ENCODE data around the gene PDXDC1. TPM values are rescaled to one million over a fixed set of nuclear protein-coding genes. Genes with fewer than 3 reads are reported as not detected.
"Not testable (repeated sequence)": the region's sequence is repeated elsewhere in the genome, so short reads cannot be mapped to it uniquely, and the experiment has no call there.

The PDXDC1 gene
- total and polyA plus RNA-seq, 9 of the 15 experiments (the other 6 are each of a cell fraction or from before 2014, with no cell fraction given): 5.1 to 95.4 (median 45.8) TPM

- H3K36me3 ChIP-seq (ENCODE audit: control insufficient read depth, insufficient read depth, low read length); H4K20me1 ChIP-seq (replicated peaks; ENCODE audit: control insufficient read depth, insufficient read depth, low read length); H3K27ac ChIP-seq (ENCODE audit: extremely low read depth, low read depth, low read length); intact Hi-C loops (cut with micrococcal nuclease); H3K9me1 ChIP-seq (ENCODE audit: control insufficient read depth, insufficient read depth, low read length); H3K27me3 ChIP-seq (ENCODE audit: control insufficient read depth in 2 of 2, insufficient read depth in 2 of 2, low read length in 2 of 2); BruUV-seq (replicated peaks); H3K9me3 ChIP-seq (replicated peaks; ENCODE audit: control insufficient read depth, insufficient read depth, low read depth, low read length); in situ Hi-C loops (cut with MboI); POLR2A ChIA-PET; CTCF ChIA-PET (ENCODE audit: low intra/inter-chr PET ratio): not testable (repeated sequence)
- TF ChIP-seq E2F6 (IDR thresholded peaks at IDR 0.05; ENCODE audit: borderline replicate concordance in 1 of 2, extremely low read depth in 1 of 2, insufficient read depth in 1 of 2, insufficient read length in 1 of 2, low read depth in 1 of 2, low read length in 1 of 2, poor library complexity in 1 of 2, severe bottlenecking in 1 of 2) (peak in 1 of 2 experiments; percentile 20), ARID1B (IDR thresholded peaks at IDR 0.05) (peak; percentile 29; the same call in 1 of the 2 replicates), FOXK2 (conservative IDR thresholded peaks at IDR 0.05 in 1 of 2, IDR thresholded peaks at IDR 0.05 in 1 of 2; ENCODE audit: low read depth in 2 of 2) (0 out of 4 replicates have a peak, but pooled peaks of 1 of the 2 experiments have one; percentile 14), HNRNPLL (IDR thresholded peaks at IDR 0.05; ENCODE audit: low read depth, low read length, poor library complexity, severe bottlenecking) (peak; percentile 70), CBFA2T3 (IDR thresholded peaks at IDR 0.05) (peak; percentile 27; the same call in 1 of the 2 replicates), GABPA (tag; conservative IDR thresholded peaks at IDR 0.05; ENCODE audit: low read depth) (0 out of 2 replicates have a peak, but pooled peaks have one; percentile 2)
- TF ChIP-seq, protein P1, sequence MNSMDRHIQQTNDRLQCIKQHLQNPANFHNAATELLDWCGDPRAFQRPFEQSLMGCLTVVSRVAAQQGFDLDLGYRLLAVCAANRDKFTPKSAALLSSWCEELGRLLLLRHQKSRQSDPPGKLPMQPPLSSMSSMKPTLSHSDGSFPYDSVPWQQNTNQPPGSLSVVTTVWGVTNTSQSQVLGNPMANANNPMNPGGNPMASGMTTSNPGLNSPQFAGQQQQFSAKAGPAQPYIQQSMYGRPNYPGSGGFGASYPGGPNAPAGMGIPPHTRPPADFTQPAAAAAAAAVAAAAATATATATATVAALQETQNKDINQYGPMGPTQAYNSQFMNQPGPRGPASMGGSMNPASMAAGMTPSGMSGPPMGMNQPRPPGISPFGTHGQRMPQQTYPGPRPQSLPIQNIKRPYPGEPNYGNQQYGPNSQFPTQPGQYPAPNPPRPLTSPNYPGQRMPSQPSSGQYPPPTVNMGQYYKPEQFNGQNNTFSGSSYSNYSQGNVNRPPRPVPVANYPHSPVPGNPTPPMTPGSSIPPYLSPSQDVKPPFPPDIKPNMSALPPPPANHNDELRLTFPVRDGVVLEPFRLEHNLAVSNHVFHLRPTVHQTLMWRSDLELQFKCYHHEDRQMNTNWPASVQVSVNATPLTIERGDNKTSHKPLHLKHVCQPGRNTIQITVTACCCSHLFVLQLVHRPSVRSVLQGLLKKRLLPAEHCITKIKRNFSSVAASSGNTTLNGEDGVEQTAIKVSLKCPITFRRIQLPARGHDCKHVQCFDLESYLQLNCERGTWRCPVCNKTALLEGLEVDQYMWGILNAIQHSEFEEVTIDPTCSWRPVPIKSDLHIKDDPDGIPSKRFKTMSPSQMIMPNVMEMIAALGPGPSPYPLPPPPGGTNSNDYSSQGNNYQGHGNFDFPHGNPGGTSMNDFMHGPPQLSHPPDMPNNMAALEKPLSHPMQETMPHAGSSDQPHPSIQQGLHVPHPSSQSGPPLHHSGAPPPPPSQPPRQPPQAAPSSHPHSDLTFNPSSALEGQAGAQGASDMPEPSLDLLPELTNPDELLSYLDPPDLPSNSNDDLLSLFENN (IDR thresholded peaks at IDR 0.05; ENCODE audit: low read depth in 2 of 2, low read length in 2 of 2): 0 out of 4 replicates have a peak, but pooled peaks of 1 of the 2 experiments have one; percentile 19
- ATAC-seq: peak; percentile 18
- H3K79me2 ChIP-seq (ENCODE audit: control insufficient read depth, insufficient read depth, low read length): peaks cover 28% of the 10 kb centered on the region
- H3K4me1 ChIP-seq (replicated peaks in 1 of 2; ENCODE audit: control insufficient read depth in 2 of 2, insufficient read depth in 2 of 2, low read length in 2 of 2): peaks cover 5 to 17% of the 10 kb centered on the region in 2 experiments; a peak in 4 of 5 replicates
- H3K4me2 ChIP-seq (ENCODE audit: insufficient read depth, low read length): peak overlapping the region; percentile 77
- FAIRE-seq: peak; percentile 51
- H3K9ac ChIP-seq (ENCODE audit: insufficient read depth in 1 of 2, low read depth in 2 of 2, low read length in 2 of 2): peak overlapping the region; percentile 70 to 78; a peak in 3 of 4 replicates
- 4% methylated on average over 10 of the region's 14 CpGs for WGBS (ENCODE audit: insufficient coverage, low coverage, missing lambda C conversion rate)
- peak overlapping the region; percentile 98 for H2AFZ ChIP-seq (ENCODE audit: low read depth, low read length)
- peak in 1 of 4 experiments; percentile 47 for DNase-seq (ENCODE audit: extremely low read depth in 1 of 4, low spot score in 3 of 4)
- peak overlapping the region; percentile 80 for H3K4me3 ChIP-seq
These were observed 972 bp upstream of the PDXDC1 start for GRCh38 chr16:14973785-14974322.

Measured in K562 (cell line).